Kidney glomerular epithelial cell (primary cell): Measurements from ENCODE around the gene CKLF.
"Not testable (repeated sequence)": the region's sequence is repeated elsewhere in the genome, so short reads cannot be mapped to it uniquely, and the experiment has no call there.

Experiments
- DNase-seq: peaks from one replicate; lab custom pipeline; 2025; lab: John Stamatoyannopoulos, UW

Gene CKLF

DNA sequence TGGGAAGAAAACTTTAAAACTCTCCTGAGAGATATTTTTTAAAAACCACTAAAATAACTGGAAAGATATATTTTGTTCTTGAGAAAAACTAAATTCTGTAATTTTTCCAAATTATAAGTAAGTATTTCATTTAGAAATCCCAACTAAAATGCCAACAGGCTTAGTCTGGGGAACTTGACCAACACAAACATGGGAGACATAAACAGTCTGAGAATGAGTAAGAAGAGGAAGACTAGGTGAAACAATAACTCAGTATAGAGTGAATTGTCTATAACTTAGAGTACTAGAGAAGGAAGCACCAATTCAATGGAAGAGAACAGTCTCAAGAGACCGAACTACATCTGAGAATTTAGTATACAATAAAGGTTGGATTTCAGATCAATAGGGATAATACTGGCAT lies 16.8 kb downstream of the CKLF start:
- DNase-seq: peak; percentile 29

DNA sequence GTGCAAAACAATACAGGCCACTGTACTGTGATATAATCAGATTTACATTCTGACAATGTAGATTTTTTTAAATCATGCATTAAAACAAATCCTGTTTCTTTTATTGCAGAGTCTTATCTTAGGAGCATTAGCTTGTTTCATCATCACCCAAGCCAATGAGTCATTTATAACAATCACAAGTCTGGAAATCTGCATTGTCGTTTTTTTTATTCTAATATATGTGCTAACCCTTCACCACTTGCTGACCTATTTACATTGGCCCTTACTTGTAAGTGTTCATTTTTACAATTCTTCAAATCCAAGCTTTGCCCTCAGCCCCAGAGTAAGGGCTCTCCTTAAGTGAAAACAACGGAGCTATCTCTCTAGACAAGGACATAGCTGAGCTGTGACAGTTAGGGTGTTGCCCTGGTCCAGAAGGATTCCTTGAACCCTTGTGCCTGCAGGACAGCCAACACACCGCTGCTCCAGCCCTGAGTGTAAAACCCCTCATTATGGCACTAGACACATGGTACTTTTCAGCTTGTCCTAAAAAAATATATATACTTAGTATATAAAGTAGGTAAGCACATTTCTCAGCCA lies 17.5 kb downstream of the CKLF start:
- no peak for DNase-seq

DNA sequence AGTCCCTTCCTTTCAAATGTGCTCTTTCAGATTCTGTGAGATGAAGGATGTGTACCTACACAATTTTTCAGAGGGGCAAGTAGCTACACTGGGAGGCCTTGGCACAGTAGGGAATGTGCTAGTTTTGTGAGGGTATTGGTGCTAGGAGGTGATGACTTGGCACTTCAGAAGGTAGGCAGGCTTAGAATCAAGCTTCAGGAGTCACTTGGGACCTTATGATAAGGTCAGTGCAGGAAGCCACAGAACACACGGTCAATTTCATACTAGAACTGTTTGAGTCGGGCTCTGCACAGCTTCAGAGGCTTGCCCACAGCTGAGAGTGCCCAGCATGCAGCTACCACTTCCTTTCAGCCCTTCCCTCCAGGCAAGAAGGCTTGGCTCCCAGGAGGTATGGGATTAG lies 20.0 kb downstream of the CKLF start:
- DNase-seq: no peak

- peak; percentile 36 for DNase-seq
Observed at GRCh38 chr16:66574081-66574480, 21.7 kb downstream of the CKLF start.

GRCh38 chr16:66574531-66574930 lies 22.2 kb downstream of the CKLF start:
- no peak for DNase-seq

DNA sequence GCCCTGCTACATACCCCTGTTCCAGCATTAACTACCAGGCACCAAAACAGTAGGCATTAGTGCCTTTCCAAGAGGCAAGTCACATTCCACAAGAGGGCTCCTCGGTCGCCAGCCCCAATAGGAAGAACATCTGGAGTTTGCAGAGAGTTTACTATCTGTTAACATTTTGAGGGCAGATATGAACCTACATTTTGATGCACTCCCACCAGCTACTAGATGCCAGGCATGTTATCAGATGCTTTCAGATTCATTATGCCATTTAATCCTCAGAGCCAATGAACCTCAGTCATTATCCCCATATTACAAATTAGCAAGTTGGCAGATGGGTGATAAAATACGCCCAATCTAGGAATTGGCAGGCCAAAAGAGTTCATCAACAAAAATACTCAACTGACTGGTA lies 22.7 kb downstream of the CKLF start:
- no peak for DNase-seq

DNA sequence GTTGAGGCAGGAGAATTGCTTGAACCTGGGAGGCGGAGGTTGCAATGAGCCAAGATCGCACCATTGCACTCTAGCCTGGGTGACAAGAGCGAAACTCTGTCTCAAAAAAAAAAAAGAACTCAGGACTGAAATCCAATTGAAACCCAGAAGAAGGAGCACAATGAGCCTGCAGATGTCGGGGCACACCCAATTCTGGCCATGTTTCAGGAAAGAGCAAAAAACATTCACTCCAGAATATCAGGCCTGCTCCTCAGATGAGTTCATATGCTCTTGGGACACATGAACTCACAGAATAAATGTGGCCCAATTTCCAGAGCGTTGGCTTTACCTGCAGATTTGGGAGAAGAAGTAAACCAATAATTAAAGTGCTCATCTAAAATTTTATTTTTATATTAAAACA lies 23.9 kb downstream of the CKLF start:
- DNase-seq: no peak

DNA sequence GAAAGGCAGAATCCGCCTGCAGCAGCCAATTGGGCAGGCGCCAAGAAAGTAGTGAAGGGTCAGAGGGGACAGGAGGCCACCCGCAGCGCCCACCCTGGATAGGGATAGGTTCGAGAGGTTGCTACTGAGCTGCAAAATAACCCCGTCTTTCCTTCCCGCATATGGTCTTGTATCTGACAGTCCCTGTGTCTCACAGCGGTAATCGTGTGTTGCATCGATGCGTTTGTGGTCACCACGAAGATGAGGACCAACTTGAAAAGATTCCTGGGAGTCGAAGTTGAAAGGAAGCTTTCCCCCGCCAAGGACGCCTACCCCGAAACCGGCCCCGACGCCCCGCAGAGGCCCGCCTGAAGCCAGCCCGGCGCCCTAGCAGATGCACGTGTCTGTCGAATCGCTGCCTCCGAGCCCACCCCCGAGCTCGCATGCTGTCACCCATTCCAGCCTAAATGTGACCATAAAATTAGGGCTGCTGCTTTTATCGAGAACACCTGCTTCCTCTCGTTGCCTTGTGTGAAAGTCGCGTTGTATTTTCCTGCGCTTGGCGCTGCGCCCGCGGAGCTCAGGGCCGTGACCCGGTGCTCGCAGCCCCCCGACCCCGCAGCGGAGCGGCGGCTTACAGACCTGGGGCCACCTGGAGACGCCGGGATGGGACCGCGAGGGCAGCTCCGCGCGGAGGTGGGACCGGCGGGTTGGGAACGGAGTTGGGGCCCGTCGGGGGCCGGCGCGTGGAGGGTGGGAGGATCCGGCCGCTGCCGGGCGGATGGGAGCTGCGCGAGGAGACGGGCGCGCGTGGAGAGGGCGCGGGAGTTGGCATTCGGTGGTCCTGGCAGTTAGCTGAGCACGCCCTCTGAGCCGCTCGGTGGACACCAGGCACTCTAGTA lies 26.5 kb downstream of the CKLF start, which contains the start of gene CMTM2:
CMTM2 (plus strand) TSS at position 813 of the 881 bp plus-strand sequence. CDS start 145 bp downstream, outside the sequence.
- DNase-seq: no peak

- DNase-seq: peak; percentile 72
Observed at GRCh38 chr16:66580605-66581209, 28.3 kb downstream of the CKLF start.

DNA sequence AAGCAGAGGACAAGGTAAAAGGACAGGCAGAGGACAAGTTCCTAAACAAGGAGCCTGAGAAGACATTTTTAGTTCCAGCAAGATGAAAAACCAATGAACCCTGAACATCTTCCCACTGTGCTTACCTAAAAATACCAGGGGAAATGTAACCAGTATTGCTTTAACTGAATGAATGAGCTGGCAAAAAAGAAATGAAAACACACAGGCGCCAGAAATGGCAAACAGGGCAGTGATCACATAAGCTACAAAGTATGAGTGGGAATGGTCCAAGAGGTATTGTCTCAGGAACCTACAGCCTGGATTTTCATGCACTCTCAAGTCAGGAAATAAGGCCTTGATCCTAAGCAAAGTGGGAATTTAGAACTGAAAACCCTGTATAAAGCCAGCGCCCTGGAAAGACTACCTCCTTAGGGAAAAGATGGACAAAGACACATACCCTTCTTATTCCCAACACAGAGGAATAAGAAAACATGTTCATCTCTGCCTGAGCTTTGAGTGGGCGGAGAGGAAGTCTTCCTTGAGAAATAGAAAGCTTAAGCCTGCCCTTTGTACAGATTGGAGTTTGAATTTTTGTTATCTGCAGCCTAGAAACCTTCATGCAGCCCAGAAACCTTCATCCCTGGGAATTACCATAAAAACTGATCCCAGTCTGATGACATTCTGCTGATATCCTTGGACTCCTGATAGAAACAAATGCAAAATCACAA lies 29.0 kb downstream of the CKLF start:
- DNase-seq: peak; percentile 73

DNA sequence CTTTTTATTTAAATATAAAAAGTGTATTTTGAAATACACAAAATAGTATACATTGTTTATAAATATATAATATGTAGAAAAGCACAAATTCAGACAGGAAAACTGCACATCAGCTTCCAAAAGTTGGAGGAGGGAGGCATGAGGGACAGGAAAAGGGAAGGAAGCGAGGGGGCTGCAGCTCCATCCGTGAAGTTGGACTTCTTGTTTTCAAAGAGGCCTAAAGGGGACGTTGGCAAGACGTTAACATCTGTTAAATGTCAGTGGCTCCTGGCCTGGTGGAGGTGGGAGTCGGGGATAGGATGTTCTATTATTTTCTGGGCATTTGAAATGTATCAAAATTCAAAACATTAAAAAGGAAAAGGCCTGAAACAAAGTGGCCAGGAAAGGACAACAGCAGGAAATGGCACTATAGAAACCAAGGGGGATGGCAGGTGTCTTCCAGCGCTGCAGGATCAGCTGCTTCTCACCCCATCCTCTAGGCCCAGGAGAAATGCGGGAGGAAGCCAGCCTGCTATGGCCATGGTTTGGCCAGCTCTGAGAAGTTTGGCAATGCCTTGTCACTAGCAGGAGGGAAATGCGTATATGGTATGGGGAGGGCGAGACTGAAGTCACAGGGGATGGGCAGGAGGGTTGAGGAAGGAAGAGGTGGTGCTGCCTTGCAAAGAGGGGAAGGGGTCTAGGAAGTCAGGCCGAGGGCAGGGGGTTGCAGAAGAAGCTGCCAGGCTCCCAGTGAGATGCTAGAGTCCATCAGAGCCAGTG lies 33.3 kb downstream of the CKLF start:
- DNase-seq: no peak

GRCh38 chr16:66587881-66588600 lies 35.7 kb downstream of the CKLF start:
- no peak for DNase-seq

DNA sequence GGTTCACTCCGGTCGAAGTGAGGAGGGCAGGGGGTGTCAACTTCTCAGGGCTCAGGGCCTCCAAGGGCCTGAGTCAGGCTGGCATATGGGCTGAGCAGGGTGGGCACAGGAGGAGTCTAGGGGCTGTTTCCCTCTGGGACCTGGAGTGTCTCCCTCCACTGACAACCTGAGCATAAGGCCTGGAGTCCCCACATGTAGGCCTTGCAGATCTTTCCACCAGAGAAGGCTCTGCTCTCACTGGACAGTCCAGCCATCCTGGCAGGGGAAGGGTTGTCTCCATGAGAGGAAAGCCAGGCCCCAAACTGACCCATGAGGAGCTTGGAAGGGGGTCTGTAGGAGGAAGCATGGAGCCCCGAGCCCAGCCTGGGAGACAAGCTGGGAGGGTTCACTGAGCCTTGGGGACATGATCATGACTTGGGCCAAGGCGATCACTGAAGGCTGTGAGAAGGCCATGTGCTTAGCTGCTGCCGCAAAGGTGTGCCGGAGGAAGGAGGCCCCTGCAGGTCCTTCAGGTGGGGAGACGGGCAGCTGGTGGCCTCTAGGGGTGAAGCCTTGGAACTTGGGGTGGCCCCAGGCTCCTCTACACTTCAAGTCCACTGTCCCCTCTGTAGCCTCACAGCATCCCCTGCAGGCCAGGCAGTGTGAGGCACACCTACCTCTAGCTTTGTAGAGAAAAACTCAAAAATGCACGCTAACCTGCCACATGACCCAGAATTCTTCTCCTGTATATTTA lies 36.8 kb downstream of the CKLF start:
- DNase-seq: no peak

GRCh38 chr16:66590322-66590721 lies 37.9 kb downstream of the CKLF start:
- no peak for DNase-seq

GRCh38 chr16:66591018-66591417 lies 38.6 kb downstream of the CKLF start:
- no peak for DNase-seq

- no peak for DNase-seq
Observed at GRCh38 chr16:66592241-66592640, 39.9 kb downstream of the CKLF start.

- no peak for DNase-seq
Observed at GRCh38 chr16:66592814-66593213, 40.4 kb downstream of the CKLF start.

- no peak for DNase-seq
Observed at GRCh38 chr16:66594739-66595138, 42.4 kb downstream of the CKLF start.

GRCh38 chr16:66596559-66596958 lies 44.2 kb downstream of the CKLF start:
- not testable (repeated sequence) for DNase-seq
